GM13976 (cell line): ENCODE data around the gene XYLB.

Experiments used
- DNase-seq: peaks from one replicate; pipeline ENCODE4 v3.0.0; 2012; ENCODE audit warnings: low spot score
- in situ Hi-C: fragments of 300-500 bp; cut with MboI; formaldehyde crosslinking; loops from one replicate; pipeline ENCODE4 v1.12.0; 2022; ENCODE audit warnings: low sequenced_read_pairs, mixed read lengths, inconsistent platforms; ENCODE audit not compliant: unreplicated experiment
- TF ChIP-seq, protein P1 (sequence below): IDR thresholded peaks from 2 replicates; pipeline ENCODE4 v1.5.1; 2012; ENCODE audit warnings: borderline replicate concordance, mild to moderate bottlenecking; ENCODE audit not compliant: insufficient read depth; ENCODE audit errors: extremely low read depth, missing control alignments, control extremely low read depth

Gene XYLB

DNA sequence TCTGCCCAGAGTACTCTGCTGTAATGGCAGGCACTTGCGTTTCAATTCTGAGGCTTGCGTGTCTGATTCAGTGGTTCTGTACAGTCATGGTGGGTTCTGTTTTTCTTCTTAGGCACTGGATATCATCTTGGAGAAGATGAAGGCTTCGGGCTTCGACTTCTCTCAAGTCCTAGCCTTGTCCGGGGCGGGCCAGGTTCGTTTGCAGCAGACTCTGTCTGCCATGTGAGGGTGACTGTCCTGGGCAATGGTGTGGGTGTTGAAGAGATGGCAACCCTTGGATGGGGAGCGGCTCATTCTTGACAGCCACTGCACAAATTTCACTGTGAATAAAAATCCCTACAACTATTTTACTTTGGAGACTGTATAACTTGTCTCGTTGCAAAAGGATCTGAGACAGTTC, 16.2 kb downstream of the XYLB start:
- no peak for DNase-seq
- TF ChIP-seq, protein P1, sequence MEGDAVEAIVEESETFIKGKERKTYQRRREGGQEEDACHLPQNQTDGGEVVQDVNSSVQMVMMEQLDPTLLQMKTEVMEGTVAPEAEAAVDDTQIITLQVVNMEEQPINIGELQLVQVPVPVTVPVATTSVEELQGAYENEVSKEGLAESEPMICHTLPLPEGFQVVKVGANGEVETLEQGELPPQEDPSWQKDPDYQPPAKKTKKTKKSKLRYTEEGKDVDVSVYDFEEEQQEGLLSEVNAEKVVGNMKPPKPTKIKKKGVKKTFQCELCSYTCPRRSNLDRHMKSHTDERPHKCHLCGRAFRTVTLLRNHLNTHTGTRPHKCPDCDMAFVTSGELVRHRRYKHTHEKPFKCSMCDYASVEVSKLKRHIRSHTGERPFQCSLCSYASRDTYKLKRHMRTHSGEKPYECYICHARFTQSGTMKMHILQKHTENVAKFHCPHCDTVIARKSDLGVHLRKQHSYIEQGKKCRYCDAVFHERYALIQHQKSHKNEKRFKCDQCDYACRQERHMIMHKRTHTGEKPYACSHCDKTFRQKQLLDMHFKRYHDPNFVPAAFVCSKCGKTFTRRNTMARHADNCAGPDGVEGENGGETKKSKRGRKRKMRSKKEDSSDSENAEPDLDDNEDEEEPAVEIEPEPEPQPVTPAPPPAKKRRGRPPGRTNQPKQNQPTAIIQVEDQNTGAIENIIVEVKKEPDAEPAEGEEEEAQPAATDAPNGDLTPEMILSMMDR: no peak
- in situ Hi-C loops: no loop called here

DNA sequence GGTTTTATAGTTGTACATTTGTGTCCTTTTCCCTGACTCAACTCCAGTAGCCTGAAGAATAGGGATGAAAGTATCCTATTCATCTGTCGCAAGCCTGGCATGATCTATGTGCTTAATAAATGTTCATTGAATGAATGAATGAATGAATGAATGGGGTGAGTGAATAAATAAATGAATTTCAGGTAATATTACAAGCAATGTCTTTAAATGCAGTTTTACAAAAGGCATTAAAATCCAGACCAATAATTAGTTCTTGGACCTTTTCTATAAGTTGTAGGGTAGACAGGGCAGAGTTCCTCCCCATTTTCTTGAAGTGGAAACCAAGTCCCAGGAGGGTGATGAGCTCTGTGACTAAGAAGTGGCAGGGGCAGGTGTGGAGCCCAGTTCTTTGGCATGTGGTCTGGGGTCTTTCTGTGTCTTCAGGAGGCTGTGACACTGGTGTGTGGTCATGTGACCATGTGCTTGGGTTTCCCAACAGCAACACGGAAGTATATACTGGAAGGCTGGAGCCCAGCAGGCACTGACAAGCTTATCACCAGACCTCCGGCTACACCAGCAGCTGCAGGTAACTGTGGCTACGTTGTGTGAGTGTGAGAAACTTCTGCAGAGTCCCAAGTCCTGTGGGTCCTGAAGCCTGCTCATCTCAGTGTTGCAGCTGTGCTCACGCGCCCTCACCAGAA, 18.3 kb downstream of the XYLB start:
- in situ Hi-C loops: no loop called here
- no peak for DNase-seq
- TF ChIP-seq, protein P1: no peak

DNA sequence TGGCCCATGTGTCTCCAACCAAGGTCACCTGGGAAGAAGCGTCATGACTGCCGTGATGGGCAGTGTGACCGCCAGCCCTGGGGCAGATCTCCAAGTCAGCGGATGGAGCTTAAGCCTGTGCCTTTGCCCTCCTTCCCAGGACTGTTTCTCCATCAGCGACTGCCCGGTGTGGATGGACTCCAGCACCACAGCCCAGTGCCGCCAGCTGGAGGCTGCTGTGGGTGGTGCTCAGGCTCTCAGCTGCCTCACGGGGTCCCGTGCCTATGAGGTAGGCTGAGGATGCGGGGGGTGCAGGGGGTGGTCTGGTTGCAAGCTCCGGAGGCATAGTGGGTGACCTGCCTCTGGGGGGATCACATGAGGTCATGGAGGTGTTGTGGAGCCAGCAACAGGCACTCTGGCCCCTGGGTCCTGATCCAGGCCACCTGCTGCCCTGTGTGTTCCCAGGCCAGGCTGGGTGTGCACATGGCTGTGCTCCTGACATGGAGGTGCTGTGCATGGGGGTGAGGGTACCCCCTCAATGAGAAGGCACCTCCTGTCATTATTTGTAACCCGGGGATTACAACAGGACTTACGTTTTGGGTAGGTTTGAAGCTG, 19.0 kb downstream of the XYLB start:
- in situ Hi-C loops: no loop called here
- no peak for DNase-seq
- TF ChIP-seq, protein P1: no peak

DNA sequence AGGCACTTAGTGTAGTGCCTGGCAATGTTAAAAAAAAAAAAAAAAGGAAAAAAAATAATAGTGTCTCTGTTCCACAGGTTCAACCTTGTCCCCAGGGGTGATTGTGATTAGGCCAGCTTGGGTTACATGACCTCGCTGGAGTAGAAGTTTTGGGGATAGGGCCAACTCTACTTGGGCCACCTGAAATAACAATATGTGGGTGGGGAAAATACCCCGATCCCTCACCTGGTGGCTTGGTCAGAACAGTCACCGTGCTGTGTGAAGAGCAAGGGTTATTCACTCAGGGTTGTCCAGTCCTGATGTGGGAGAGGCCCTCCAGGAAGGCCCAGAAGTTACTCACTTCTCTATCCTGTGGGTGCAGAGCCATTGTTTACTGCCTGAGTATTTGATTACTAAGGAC, 19.5 kb downstream of the XYLB start:
- TF ChIP-seq, protein P1: no peak
- in situ Hi-C loops: no loop called here
- no peak for DNase-seq

DNA sequence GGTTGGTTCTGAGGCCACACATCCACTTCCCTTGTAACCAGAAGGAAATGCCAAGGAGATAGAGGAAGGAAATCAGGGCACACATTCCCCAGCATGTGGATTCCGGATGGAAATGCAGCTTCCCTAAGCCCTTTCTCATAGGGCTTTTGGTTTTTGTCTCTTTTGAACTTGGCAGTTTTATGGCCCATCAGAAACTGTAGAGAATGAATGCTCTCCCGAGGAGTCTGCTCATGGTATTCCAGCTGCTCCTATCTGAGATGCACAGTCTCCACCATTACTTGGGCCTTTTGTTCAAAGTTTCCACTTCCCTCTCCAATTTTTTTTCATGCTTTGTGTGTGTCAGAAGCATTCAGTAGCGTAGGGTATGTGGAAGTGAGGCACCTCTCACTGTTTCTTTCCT, 21.2 kb downstream of the XYLB start:
- DNase-seq: no peak
- TF ChIP-seq, protein P1: no peak
- in situ Hi-C loops: no loop called here

DNA sequence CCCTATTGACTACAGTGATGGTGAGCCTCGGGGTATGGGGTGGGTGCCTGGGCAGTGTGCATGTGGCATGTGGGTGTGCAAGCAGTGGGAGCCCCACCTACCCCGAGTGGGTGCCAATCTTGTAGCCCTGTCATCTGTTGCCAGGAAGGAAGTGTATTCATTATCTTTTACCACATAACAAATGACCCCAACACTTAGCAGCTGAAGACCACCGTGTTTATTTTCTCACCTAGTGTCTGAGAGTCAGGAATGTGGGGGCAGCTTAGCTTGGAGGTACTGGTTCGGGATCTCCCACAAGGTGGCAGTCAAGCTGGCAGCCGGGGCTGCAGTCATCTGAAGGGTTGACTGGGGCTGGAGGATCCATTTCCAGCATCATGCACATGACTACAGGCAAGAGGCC, 21.7 kb downstream of the XYLB start:
- no peak for DNase-seq
- in situ Hi-C loops: no loop called here
- TF ChIP-seq, protein P1: no peak
